H1 (cell line): Measurements from ENCODE around the gene MRTFA. TPM values are rescaled to one million over a fixed set of nuclear protein-coding genes. Genes with fewer than 3 reads are reported as not detected.

Experiments used
- CTCF ChIA-PET: fragments of 300-600 bp; sonication (Branson Sonifier 250); formaldehyde crosslinking; loops from one replicate; lab custom pipeline; 2021; ENCODE audit not compliant: partially characterized antibody; lab: Charles Lee
- POLR2A ChIA-PET: fragments of 300-600 bp; sonication (Branson Sonifier 250); formaldehyde crosslinking; loops from one replicate; lab custom pipeline; 2021; ENCODE audit warnings: inconsistent platforms; ENCODE audit not compliant: partially characterized antibody; lab: Charles Lee
- DNase-seq, 2 experiments: peaks; one replicate each; pipeline versions ENCODE4 v3.0.0 to v3.0.0-alpha.2; 2010 to 2022; ENCODE audit warnings: low spot score in 2 of 2, low read depth in 1 of 2, mixed read lengths in 1 of 2
- FAIRE-seq: peaks from 2 replicates; lab custom pipeline; 2011; peaks lifted over from hg19 to GRCh38; lab: Jason Lieb, UNC
- H2AFZ ChIP-seq: 2 replicates; pipeline ENCODE4 v1.8.1; 2012; ENCODE audit warnings: low read length, inconsistent platforms
- H2AK5ac ChIP-seq: 2 replicates; pipeline ENCODE4 v1.6.1; 2013; ENCODE audit warnings: low read depth, low read length
- H2BK120ac ChIP-seq: replicated peaks from 2 replicates; pipeline ENCODE3; 2013; ENCODE audit warnings: low read depth, low read length, inconsistent platforms
- H2BK12ac ChIP-seq: 2 replicates; pipeline ENCODE4 v1.6.1; 2013; ENCODE audit warnings: low read depth, low read length
- H2BK15ac ChIP-seq: 2 replicates; pipeline ENCODE4 v1.6.1; 2013; ENCODE audit warnings: low read length
- H2BK20ac ChIP-seq: 2 replicates; pipeline ENCODE4 v1.6.1; 2013; ENCODE audit warnings: low read length
- H2BK5ac ChIP-seq: 2 replicates; pipeline ENCODE4 v1.6.1; 2013; ENCODE audit warnings: low read depth, low read length
- H3K14ac ChIP-seq: 2 replicates; pipeline ENCODE4 v1.6.1; 2013; ENCODE audit warnings: inconsistent platforms; ENCODE audit not compliant: insufficient read length
- H3K18ac ChIP-seq: 2 replicates; pipeline ENCODE4 v1.6.1; 2013; ENCODE audit warnings: low read length; ENCODE audit errors: extremely low read depth
- H3K23ac ChIP-seq: 2 replicates; pipeline ENCODE4 v1.6.1; 2013; ENCODE audit warnings: inconsistent platforms; ENCODE audit not compliant: insufficient read length
- H3K23me2 ChIP-seq: 2 replicates; pipeline ENCODE4 v1.6.1; 2013; ENCODE audit warnings: low read depth, low read length
- H3K27ac ChIP-seq: 2 replicates; pipeline ENCODE4 v1.6.1; 2011; ENCODE audit warnings: low read depth, low read length, inconsistent platforms
- H3K27me3 ChIP-seq, 4 experiments: replicated peaks in 1 of 4; 1 replicate in 1 of 4; 2 replicates in 3 of 4; pipeline versions ENCODE4 v1.6.1 to v1.8.1; 2011 to 2013; ENCODE audit warnings: low read length in 3 of 4, mild to moderate bottlenecking in 3 of 4, inconsistent platforms in 2 of 4, mixed read lengths in 2 of 4, moderate library complexity in 1 of 4; ENCODE audit not compliant: control insufficient read depth in 3 of 4, insufficient read depth in 3 of 4; ENCODE audit errors: extremely low read depth in 1 of 4
- H3K36me3 ChIP-seq, 4 experiments: 2 replicates each; pipeline versions ENCODE4 v1.6.1 to v1.8.1; 2011 to 2013; ENCODE audit warnings: mild to moderate bottlenecking in 4 of 4, low read length in 3 of 4, moderate library complexity in 2 of 4, control low read depth in 1 of 4, inconsistent platforms in 1 of 4; ENCODE audit not compliant: insufficient read depth in 4 of 4, control insufficient read depth in 2 of 4
- H3K4ac ChIP-seq: replicated peaks from 2 replicates; pipeline ENCODE3; 2013; ENCODE audit warnings: low read length, low read depth, mixed read lengths, inconsistent platforms; ENCODE audit not compliant: insufficient read length
- H3K4me1 ChIP-seq, 4 experiments: replicated peaks in 1 of 4; 1 replicate in 1 of 4; 2 replicates in 3 of 4; pipeline versions ENCODE4 v1.6.1 to v1.8.1; 2011 to 2013; ENCODE audit warnings: low read length in 3 of 4, inconsistent platforms in 2 of 4, mixed read lengths in 1 of 4; ENCODE audit not compliant: insufficient read depth in 4 of 4, control insufficient read depth in 3 of 4
- H3K4me2 ChIP-seq, 2 experiments: 2 replicates each; pipeline versions ENCODE4 v1.6.1 to v1.8.1; 2011 to 2013; ENCODE audit warnings: low read depth in 2 of 2, low read length in 2 of 2, control low read depth in 1 of 2, inconsistent platforms in 1 of 2, mild to moderate bottlenecking in 1 of 2; ENCODE audit not compliant: insufficient read depth in 1 of 2
- H3K4me3 ChIP-seq, 4 experiments: fragments of 200-600, 300-600 bp in 1 of 4; sonication (generic), shearing (Covaris generic), sonication (Bioruptor Twin) in 1 of 4; 2 replicates each; pipeline versions ENCODE4 v1.5.1 to v1.8.1; 2011 to 2016; ENCODE audit warnings: low read length in 4 of 4, low read depth in 3 of 4, control low read depth in 2 of 4, inconsistent platforms in 2 of 4, mild to moderate bottlenecking in 2 of 4, mixed read lengths in 1 of 4, moderate library complexity in 1 of 4; ENCODE audit not compliant: insufficient read depth in 2 of 4; ENCODE audit errors: extremely low read depth in 1 of 4
- H3K56ac ChIP-seq: replicated peaks from 2 replicates; pipeline ENCODE3; 2013; ENCODE audit warnings: low read depth, mild to moderate bottlenecking, mixed read lengths, low read length, inconsistent platforms; ENCODE audit not compliant: insufficient read length
- H3K79me1 ChIP-seq: 2 replicates; pipeline ENCODE4 v1.6.1; 2013; ENCODE audit warnings: low read depth, low read length, control low read depth
- H3K79me2 ChIP-seq, 2 experiments: 2 replicates each; pipeline versions ENCODE4 v1.6.1 to v1.8.1; 2012 to 2013; ENCODE audit warnings: low read length in 2 of 2, mild to moderate bottlenecking in 2 of 2, inconsistent platforms in 1 of 2; ENCODE audit not compliant: insufficient read depth in 2 of 2, control insufficient read depth in 1 of 2
- H3K9ac ChIP-seq, 4 experiments: replicated peaks in 1 of 4; 1 replicate in 1 of 4; 2 replicates in 3 of 4; pipeline versions ENCODE4 v1.6.1 to v1.8.1; 2011 to 2013; ENCODE audit warnings: low read depth in 3 of 4, low read length in 3 of 4, control low read depth in 2 of 4, mild to moderate bottlenecking in 2 of 4, moderate library complexity in 2 of 4, inconsistent platforms in 1 of 4; ENCODE audit errors: extremely low read depth in 1 of 4
- H3K9me3 ChIP-seq, 2 experiments: 2 replicates each; pipeline versions ENCODE4 v1.6.1 to v1.8.1; 2012 to 2013; ENCODE audit warnings: mild to moderate bottlenecking in 2 of 2, moderate library complexity in 2 of 2, control low read depth in 1 of 2, inconsistent platforms in 1 of 2, low read depth in 1 of 2, low read length in 1 of 2, mixed read lengths in 1 of 2; ENCODE audit not compliant: insufficient read depth in 2 of 2
- H4K20me1 ChIP-seq, 2 experiments: replicated peaks in 1 of 2; 2 replicates each; pipeline versions ENCODE3 to v1.8.1; 2011 to 2013; ENCODE audit warnings: inconsistent platforms in 2 of 2, low read length in 2 of 2, mild to moderate bottlenecking in 1 of 2; ENCODE audit not compliant: insufficient read depth in 2 of 2, control insufficient read depth in 1 of 2
- H4K5ac ChIP-seq: 2 replicates; pipeline ENCODE4 v1.6.1; 2013; ENCODE audit warnings: low read length, low read depth, mixed read lengths, inconsistent platforms; ENCODE audit not compliant: insufficient read length
- H4K8ac ChIP-seq: 2 replicates; pipeline ENCODE4 v1.8.0; 2013; ENCODE audit warnings: mild to moderate bottlenecking, moderate library complexity, low read length, inconsistent platforms; ENCODE audit not compliant: insufficient read depth; ENCODE audit errors: extremely low read depth
- H4K91ac ChIP-seq: replicated peaks from 2 replicates; pipeline ENCODE3; 2013; ENCODE audit warnings: low read length, mixed read lengths, inconsistent platforms; ENCODE audit not compliant: insufficient read length
- ASH2L ChIP-seq: fragments of 200-600, 300-600 bp; sonication (generic); IDR thresholded peaks from one replicate; pipeline ENCODE4 v1.7.1; 2017; ENCODE audit warnings: low read length
- BRCA1 ChIP-seq: IDR thresholded peaks from 2 replicates; pipeline ENCODE4 v1.6.1; 2012; ENCODE audit warnings: low read depth, low read length, improper control_type of control experiment
- CHD1 ChIP-seq: IDR thresholded peaks from 2 replicates; pipeline ENCODE4 v1.6.1; 2012; ENCODE audit warnings: low read depth, low read length, improper control_type of control experiment
- EP300 ChIP-seq, 2 experiments: IDR thresholded peaks; 1 replicate in 1 of 2; 2 replicates in 1 of 2; pipeline ENCODE4 v1.6.1; 2011 to 2012; ENCODE audit warnings: low read depth in 2 of 2, low read length in 2 of 2, mild to moderate bottlenecking in 2 of 2, borderline replicate concordance in 1 of 2, inconsistent platforms in 1 of 2, moderate library complexity in 1 of 2
- GABPA ChIP-seq: IDR thresholded peaks from 2 replicates; pipeline ENCODE4 v1.6.1; 2011; ENCODE audit warnings: mild to moderate bottlenecking, low read length, moderate library complexity, borderline replicate concordance; ENCODE audit not compliant: insufficient read depth
- MAFK ChIP-seq: IDR thresholded peaks from 2 replicates; pipeline ENCODE4 v1.6.1; 2012; ENCODE audit warnings: low read depth, mild to moderate bottlenecking, improper control_type of control experiment, low read length
- RAD21 ChIP-seq, 2 experiments: IDR thresholded peaks in 1 of 2; conservative IDR thresholded peaks in 1 of 2; 2 replicates each; pipeline ENCODE4 v1.6.1; 2011; ENCODE audit warnings: low read depth in 2 of 2, low read length in 2 of 2, improper control_type of control experiment in 1 of 2, inconsistent platforms in 1 of 2, mild to moderate bottlenecking in 1 of 2, moderate library complexity in 1 of 2
- RXRA ChIP-seq: IDR thresholded peaks from 2 replicates; pipeline ENCODE4 v1.6.1; 2011; ENCODE audit warnings: low read depth, mild to moderate bottlenecking, low read length, moderate library complexity; ENCODE audit not compliant: insufficient read depth
- TAF7 ChIP-seq: optimal IDR thresholded peaks from 2 replicates; pipeline ENCODE3; 2011; ENCODE audit warnings: low read depth, mild to moderate bottlenecking, inconsistent platforms, low read length, moderate library complexity, borderline replicate concordance
- WGBS, 2 experiments: shearing (Covaris generic) in 1 of 2; methylation state at CpG; one replicate each; pipeline versions ENCODE4 v1.1.6 to v1.1.7; 2013 to 2015; ENCODE audit warnings: low lambda C conversion rate in 2 of 2, mixed read lengths in 2 of 2, inconsistent platforms in 1 of 2, low coverage in 1 of 2, missing lambda C conversion rate in 1 of 2; ENCODE audit not compliant: insufficient replicate concordance in 2 of 2, insufficient coverage in 1 of 2, insufficient read length in 1 of 2; ENCODE audit errors: extremely low coverage in 1 of 2, missing lambda C conversion rate in 1 of 2; 5-methylcytosine and 5-hydroxymethylcytosine counted together
- polyA plus RNA-seq, 7 experiments: library from polyadenylated mRNA; depleted of rRNA in 3 of 7; stranded (reverse) in 5 of 7; unstranded in 2 of 7; fragments of >200 nt in 5 of 7; fragments of 200-250 nt in 2 of 7; gene quantifications; 1 replicate in 5 of 7; 2 replicates in 1 of 7; 4 replicates in 1 of 7; pipeline versions ENCODE4 v1.2.1 to v1.2.3, GENCODE V29; 2011 to 2013; ENCODE audit warnings: missing spikeins in 2 of 7, mixed read lengths in 2 of 7
- total RNA-seq: library from RNA; stranded (reverse); fragmentation: NEBNext Ultra II Directional; extraction: Animal tissue kit (Norgen Biotek cat#: 25700); gene quantifications from 2 replicates; pipeline ENCODE4 v1.2.1, GENCODE V29; 2021
- TF ChIP-seq, protein P1 (sequence below): IDR thresholded peaks from 2 replicates; pipeline ENCODE4 v1.6.1; 2012; ENCODE audit warnings: inconsistent platforms

Gene MRTFA
- total and polyA plus RNA-seq, 2 of the 8 experiments (the other 6 are each of a cell fraction or from before 2014, with no cell fraction given) = 5.4 to 37.9 TPM

- H2BK20ac ChIP-seq = no peak overlapping the region
- H3K79me2 ChIP-seq = no peaks in the 10 kb centered on the region
- no peak overlapping the region for H2BK15ac ChIP-seq
- ChIA-PET POLR2A (interaction anchor here (0.6 to 2.0 kb wide), 8 partner anchors 8 to 453 kb away, joined by 3 to 8 read pairs (median 3); partner anchors contain the start of gene SGSM3), CTCF (interaction anchor here (0.6 to 2.1 kb wide), 3 partner anchors 15 to 231 kb away, joined by 3 to 9 read pairs (median 4); no protein-coding TSS in a partner anchor)
- H4K8ac ChIP-seq = peak overlapping the region; percentile 38; the same call in 1 of the 2 replicates
- no peak overlapping the region for H2AK5ac ChIP-seq
- DNase-seq = no peak
- H2AFZ ChIP-seq = no peak overlapping the region
- H3K4me2 ChIP-seq = no peak overlapping the region
- H2BK5ac ChIP-seq = no peak overlapping the region
- H2BK120ac ChIP-seq = no peak overlapping the region
- no peak overlapping the region for H4K5ac ChIP-seq
- H3K18ac ChIP-seq = no peak overlapping the region
- no peak overlapping the region for H2BK12ac ChIP-seq
- no peak overlapping the region for H3K9ac ChIP-seq
- no peak overlapping the region for H4K91ac ChIP-seq
- H3K27me3 ChIP-seq = no peaks in the 10 kb centered on the region
- H3K9me3 ChIP-seq = no peaks in the 10 kb centered on the region
- no peak overlapping the region for H3K4me3 ChIP-seq
- peaks cover 1 to 4% of the 10 kb centered on the region in 2 experiments for H4K20me1 ChIP-seq
- WGBS, 2 experiments = 89% methylated on average over 10 of the region's 10 CpGs; no CpG with 5 or more reads in 1 of the 2 experiments
- H3K14ac ChIP-seq = no peak overlapping the region
- H3K4ac ChIP-seq = no peak overlapping the region
- H3K4me1 ChIP-seq = no peaks in the 10 kb centered on the region; a peak in 1 of 7 replicates
- no peak overlapping the region; the same call in 1 of the 2 replicates for H3K27ac ChIP-seq
- H3K56ac ChIP-seq = no peak overlapping the region
- H3K79me1 ChIP-seq = no peaks in the 10 kb centered on the region
- no peaks in the 10 kb centered on the region for H3K23me2 ChIP-seq
- peaks cover 10 to 27% (median 25%) of the 10 kb centered on the region in 4 experiments; a peak in 7 of 8 replicates for H3K36me3 ChIP-seq
- FAIRE-seq = no peak
- no peak overlapping the region for H3K23ac ChIP-seq
- TF ChIP-seq, protein P1, sequence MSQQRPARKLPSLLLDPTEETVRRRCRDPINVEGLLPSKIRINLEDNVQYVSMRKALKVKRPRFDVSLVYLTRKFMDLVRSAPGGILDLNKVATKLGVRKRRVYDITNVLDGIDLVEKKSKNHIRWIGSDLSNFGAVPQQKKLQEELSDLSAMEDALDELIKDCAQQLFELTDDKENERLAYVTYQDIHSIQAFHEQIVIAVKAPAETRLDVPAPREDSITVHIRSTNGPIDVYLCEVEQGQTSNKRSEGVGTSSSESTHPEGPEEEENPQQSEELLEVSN = no peak
- no peak for TF ChIP-seq RAD21 (IDR thresholded peaks at IDR 0.05 in 1 of 2, conservative IDR thresholded peaks at IDR 0.05 in 1 of 2; ENCODE audit: low read depth in 2 of 2, low read length in 2 of 2)
- no peak for TF ChIP-seq RXRA
- no peak for TF ChIP-seq GABPA
- no peak for TF ChIP-seq MAFK
- no peak for TF ChIP-seq TAF7
- no peak for TF ChIP-seq EP300 (IDR thresholded peaks at IDR 0.05; ENCODE audit: borderline replicate concordance in 1 of 2, low read depth in 2 of 2, low read length in 2 of 2)
- TF ChIP-seq BRCA1 = no peak
- no peak for TF ChIP-seq CHD1
- TF ChIP-seq ASH2L = no peak
Measured at GRCh38 chr22:40414838-40415505, 221.5 kb downstream of the MRTFA start.
